DND-41 (cell line): ENCODE results near the gene SCRN2.

Experiments
- CTCF ChIP-seq: IDR thresholded peaks from 2 replicates; pipeline ENCODE4 v1.5.1; 2012; ENCODE audit warnings: borderline replicate concordance, low read length, moderate library complexity, mild to moderate bottlenecking; ENCODE audit not compliant: poor library complexity, severe bottlenecking; ENCODE audit errors: extremely low read depth
- EZH2 ChIP-seq: IDR thresholded peaks from 3 replicates; pipeline ENCODE4 v1.6.1; 2012; ENCODE audit warnings: borderline replicate concordance, low read depth, mild to moderate bottlenecking, moderate library complexity, low read length, inconsistent platforms; ENCODE audit not compliant: severe bottlenecking

DNA sequence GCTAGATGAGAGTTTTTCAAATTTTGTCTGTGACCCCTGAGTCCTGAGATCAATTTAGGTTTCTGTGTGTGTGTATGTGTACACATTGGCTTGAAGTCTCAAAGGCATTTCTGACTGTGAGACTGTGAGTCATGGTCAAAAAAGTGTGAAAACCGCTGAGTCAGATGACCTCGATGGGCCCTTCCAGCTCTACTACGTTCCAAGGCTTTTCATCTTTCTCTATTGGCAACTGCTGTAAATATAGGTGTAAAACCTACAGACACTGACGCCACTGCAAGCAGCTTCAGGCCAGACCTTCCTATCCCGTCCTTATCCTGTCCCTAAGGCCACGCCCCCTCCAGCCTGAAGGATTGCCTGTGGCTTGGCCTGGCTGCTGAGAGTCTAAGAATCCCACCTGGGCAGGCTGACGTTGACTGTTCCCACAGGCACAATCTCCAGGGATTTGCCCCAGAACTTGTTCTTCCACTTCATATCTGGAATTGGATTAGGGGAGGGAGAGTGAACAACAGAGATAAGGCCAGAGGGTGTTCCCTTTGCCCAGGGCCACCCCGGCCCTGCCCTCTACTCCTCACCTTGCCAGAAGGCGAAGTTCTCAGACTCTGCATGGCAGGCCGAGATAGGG, 30.8 kb downstream of the SCRN2 start:
- TF ChIP-seq EZH2 (no peak), CTCF (no peak)
